Spleen (tissue), 11 donors: Measurements from ENCODE around the gene PTPRE. TPM values are rescaled to one million over a fixed set of nuclear protein-coding genes. Genes with fewer than 3 reads are reported as not detected.

Experiments
- DNase-seq: peaks from one replicate; pipeline ENCODE4 v3.0.0-alpha.2; 2020
- H3K27ac ChIP-seq, 8 donors: fragments of 200-600 bp; sonication (generic) in 7 of 8; 1 replicate in 4 of 8; 2 replicates in 4 of 8; pipeline versions ENCODE4 v1.5.0 to v1.8.0; 2016 to 2021; ENCODE audit warnings: inconsistent platforms in 4 of 8, mild to moderate bottlenecking in 4 of 8, moderate library complexity in 1 of 8
- H3K27me3 ChIP-seq, 7 donors: fragments of 200-600 bp; sonication (generic) in 6 of 7; replicated peaks in 1 of 7; 1 replicate in 4 of 7; 2 replicates in 3 of 7; pipeline versions ENCODE4 v1.5.0 to v1.8.0; 2016 to 2021; ENCODE audit warnings: inconsistent platforms in 3 of 7, mild to moderate bottlenecking in 1 of 7
- H3K36me3 ChIP-seq, 6 donors: fragments of 200-600 bp; sonication (generic) in 5 of 6; 1 replicate in 4 of 6; 2 replicates in 2 of 6; pipeline versions ENCODE4 v1.5.0 to v1.8.0; 2016 to 2021; ENCODE audit warnings: inconsistent platforms in 2 of 6
- H3K4me1 ChIP-seq, 6 donors: fragments of 200-600 bp; sonication (generic) in 5 of 6; 1 replicate in 3 of 6; 2 replicates in 3 of 6; pipeline versions ENCODE4 v1.5.0 to v1.8.0; 2016 to 2021; ENCODE audit warnings: inconsistent platforms in 3 of 6
- H3K4me3 ChIP-seq, 8 donors: fragments of 200-600 bp; sonication (generic) in 7 of 8; 1 replicate in 4 of 8; 2 replicates in 4 of 8; pipeline versions ENCODE4 v1.5.0 to v1.8.0; 2016 to 2021; ENCODE audit warnings: inconsistent platforms in 4 of 8, mild to moderate bottlenecking in 4 of 8, moderate library complexity in 2 of 8
- H3K9me3 ChIP-seq, 8 donors: fragments of 200-600 bp; sonication (generic) in 7 of 8; 1 replicate in 4 of 8; 2 replicates in 4 of 8; pipeline versions ENCODE4 v1.5.0 to v1.8.0; 2016 to 2021; ENCODE audit warnings: inconsistent platforms in 4 of 8
- POLR2A ChIP-seq, 3 donors: fragments of 450-650 bp; IDR thresholded peaks; one replicate each; pipeline ENCODE4 v1.5.1; 2017; ENCODE audit warnings: antibody characterized with exemption in 3 of 3, mild to moderate bottlenecking in 1 of 3
- POLR2AphosphoS5 ChIP-seq, 3 donors: sonication (generic); formaldehyde crosslinking; IDR thresholded peaks; one replicate each; pipeline ENCODE4 v1.5.1; 2017; ENCODE audit warnings: antibody characterized with exemption in 3 of 3
- WGBS, 5 donors: extraction: QIAGEN DNeasy Blood & Tissue Kit in 3 of 5; methylation state at CpG; one replicate each; pipeline versions ENCODE4 v1.1.5 to v1.1.7; 2013 to 2018; 5-methylcytosine and 5-hydroxymethylcytosine counted together
- intact Hi-C: fragments of 100-400 bp; cut with DNase I; formaldehyde crosslinking; loops from one replicate; pipeline ENCODE4 v1.15.0; 2023; ENCODE audit warnings: low total_unique reads
- polyA plus RNA-seq, 3 donors: library from polyadenylated mRNA; stranded (reverse); fragments of 200-250 nt; gene quantifications; one replicate each; pipeline ENCODE4 v1.2.1, GENCODE V29; 2013
- total RNA-seq, 7 donors: library from RNA; depleted of rRNA in 3 of 7; stranded (reverse); fragments of >200 nt in 3 of 7; fragmentation: NEBNext Ultra II Directional in 4 of 7; extraction: Animal tissue kit (Norgen Biotek cat#: 25700) in 4 of 7; gene quantifications; one replicate each; pipeline versions ENCODE4 v1.1.0 to v1.2.1, GENCODE V29; 2016 to 2021
- TF ChIP-seq, protein P1 (sequence below), 11 experiments: fragments of 200-600 bp in 7 of 11; fragments of 450-650 bp in 4 of 11; sonication (generic) in 4 of 11; IDR thresholded peaks in 8 of 11; conservative IDR thresholded peaks in 3 of 11; 1 replicate in 7 of 11; 2 replicates in 4 of 11; pipeline versions ENCODE4 v1.4.0 to v1.8.0; 2016 to 2021; ENCODE audit warnings: antibody characterized with exemption in 11 of 11, inconsistent platforms in 4 of 11, mild to moderate bottlenecking in 1 of 11
- donor health status: healthy with polysubstance abuse.
- donor health status: DM: no; HTN: no; CAD: no; lungs with moderate emphysema.
- donor health status: DM: no; HTN: no; CAD: no.
- donor health status: Bipolar disorder and iron deficiency.
- donor health status: healthy.
- donor health status: DM: no; HTN: no; CAD: no.
- donor health status: DM: yes; HTN: yes; CAD: no.

Gene PTPRE
- total and polyA plus RNA-seq, 10 donors = 6.2 to 133 (median 70.2) TPM

DNA sequence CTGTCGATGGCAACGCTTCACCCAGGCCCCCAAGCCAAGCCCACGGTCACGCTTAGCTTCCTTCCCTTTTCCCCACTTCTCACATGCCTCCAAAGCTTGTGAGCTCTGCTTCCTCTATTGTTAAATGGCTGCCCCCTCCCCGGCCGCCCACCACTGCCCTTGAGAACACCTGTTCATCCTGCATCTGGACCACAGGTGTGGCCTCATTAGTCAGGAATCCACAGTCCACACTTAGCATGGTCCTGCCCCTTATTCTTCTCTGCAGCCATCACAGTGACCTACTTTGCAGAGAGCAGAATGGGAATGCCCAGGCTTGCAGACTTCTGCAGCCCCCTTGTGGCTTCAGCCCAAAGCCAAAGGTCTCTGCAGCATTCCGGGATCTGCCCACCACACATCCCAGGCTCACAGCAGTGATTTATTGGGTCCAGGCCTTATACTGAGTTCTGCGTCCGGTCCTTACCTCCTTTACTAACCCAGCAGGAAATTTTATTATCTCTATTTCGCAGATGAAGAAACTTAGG lies 66.9 kb downstream of the PTPRE start:
- H3K27ac ChIP-seq = peak overlapping the region in 2 of 8 donors; percentile 2 to 14
- no peak for DNase-seq
- intact Hi-C loops = no loop called here
- 19 to 40% (median 24%) methylated on average over 10 of the region's 10 CpGs for WGBS, 5 donors
- peaks cover 0 to 3% (median 0%) of the 10 kb centered on the region in 7 donors for H3K27me3 ChIP-seq
- H3K4me1 ChIP-seq = peaks cover 13 to 73% (median 46%) of the 10 kb centered on the region in 6 donors
- TF ChIP-seq POLR2AphosphoS5 (IDR thresholded peaks at IDR 0.05) (no peak), POLR2A (IDR thresholded peaks at IDR 0.05) (no peak)
- TF ChIP-seq, protein P1, sequence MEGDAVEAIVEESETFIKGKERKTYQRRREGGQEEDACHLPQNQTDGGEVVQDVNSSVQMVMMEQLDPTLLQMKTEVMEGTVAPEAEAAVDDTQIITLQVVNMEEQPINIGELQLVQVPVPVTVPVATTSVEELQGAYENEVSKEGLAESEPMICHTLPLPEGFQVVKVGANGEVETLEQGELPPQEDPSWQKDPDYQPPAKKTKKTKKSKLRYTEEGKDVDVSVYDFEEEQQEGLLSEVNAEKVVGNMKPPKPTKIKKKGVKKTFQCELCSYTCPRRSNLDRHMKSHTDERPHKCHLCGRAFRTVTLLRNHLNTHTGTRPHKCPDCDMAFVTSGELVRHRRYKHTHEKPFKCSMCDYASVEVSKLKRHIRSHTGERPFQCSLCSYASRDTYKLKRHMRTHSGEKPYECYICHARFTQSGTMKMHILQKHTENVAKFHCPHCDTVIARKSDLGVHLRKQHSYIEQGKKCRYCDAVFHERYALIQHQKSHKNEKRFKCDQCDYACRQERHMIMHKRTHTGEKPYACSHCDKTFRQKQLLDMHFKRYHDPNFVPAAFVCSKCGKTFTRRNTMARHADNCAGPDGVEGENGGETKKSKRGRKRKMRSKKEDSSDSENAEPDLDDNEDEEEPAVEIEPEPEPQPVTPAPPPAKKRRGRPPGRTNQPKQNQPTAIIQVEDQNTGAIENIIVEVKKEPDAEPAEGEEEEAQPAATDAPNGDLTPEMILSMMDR (IDR thresholded peaks at IDR 0.05 in 8 of 11, conservative IDR thresholded peaks at IDR 0.05 in 3 of 11) = no peak
- no peaks in the 10 kb centered on the region for H3K36me3 ChIP-seq
- no peaks in the 10 kb centered on the region for H3K9me3 ChIP-seq
- H3K4me3 ChIP-seq = no peak overlapping the region

DNA sequence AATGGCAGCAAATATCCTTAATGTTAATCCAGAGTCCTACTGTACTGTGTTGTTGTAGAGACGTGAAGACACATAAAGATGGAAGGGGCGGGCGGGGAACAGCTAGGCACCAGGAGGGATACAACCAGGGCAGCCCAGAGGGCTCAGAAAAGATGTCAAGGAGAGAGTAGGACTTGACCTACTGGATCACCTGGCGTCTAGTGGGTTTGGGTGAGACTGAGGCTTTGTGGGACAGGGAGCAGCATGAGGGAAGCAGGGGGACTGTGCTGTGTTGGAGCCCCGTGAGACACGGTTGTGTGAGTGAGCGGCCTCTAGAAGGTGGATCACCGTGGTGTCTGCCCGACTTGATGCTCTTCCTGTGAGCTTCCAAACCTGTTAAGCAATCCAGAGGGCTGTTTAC lies 68.0 kb downstream of the PTPRE start:
- peaks cover 0 to 3% (median 0%) of the 10 kb centered on the region in 7 donors for H3K27me3 ChIP-seq
- peaks cover 21 to 78% (median 50%) of the 10 kb centered on the region in 6 donors for H3K4me1 ChIP-seq
- no peak for DNase-seq
- H3K27ac ChIP-seq = no peak overlapping the region
- no peak overlapping the region for H3K4me3 ChIP-seq
- TF ChIP-seq POLR2AphosphoS5 (IDR thresholded peaks at IDR 0.05) (no peak), POLR2A (IDR thresholded peaks at IDR 0.05) (no peak)
- TF ChIP-seq, protein P1 (IDR thresholded peaks at IDR 0.05 in 8 of 11, conservative IDR thresholded peaks at IDR 0.05 in 3 of 11) = no peak
- 78 to 97% (median 81%) methylated on average over 9 of the region's 9 CpGs for WGBS, 5 donors
- H3K36me3 ChIP-seq = no peaks in the 10 kb centered on the region
- peaks cover 0 to 6% (median 4%) of the 10 kb centered on the region in 8 donors for H3K9me3 ChIP-seq
- intact Hi-C loops = no loop called here

DNA sequence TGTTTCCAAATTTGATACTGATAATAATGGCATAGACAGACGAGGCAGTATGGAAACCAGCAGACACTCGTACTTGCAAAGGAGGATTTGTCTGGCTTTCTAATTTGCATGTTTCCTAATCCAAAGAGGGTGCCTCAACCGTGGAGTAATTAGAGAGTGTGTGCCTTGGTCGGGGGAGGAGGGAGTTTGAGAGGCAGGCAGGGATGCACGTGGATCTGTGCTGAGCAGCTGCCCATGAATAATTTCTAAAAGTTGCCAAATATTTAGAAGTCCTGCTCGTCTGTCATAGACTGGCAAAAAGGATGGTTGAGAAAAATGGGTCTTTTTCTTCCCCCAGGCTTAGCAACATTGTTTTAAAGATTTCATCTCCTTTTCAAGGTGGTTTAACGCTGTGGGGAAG lies 69.4 kb downstream of the PTPRE start:
- DNase-seq = no peak
- Histone ChIP-seq H3K4me1 (peaks cover 21 to 80% (median 49%) of the 10 kb centered on the region in 6 donors), H3K36me3 (no peaks in the 10 kb centered on the region), H3K4me3 (no peak overlapping the region), H3K9me3 (peaks cover 0 to 20% (median 16%) of the 10 kb centered on the region in 8 donors), H3K27me3 (peaks cover 0 to 3% (median 0%) of the 10 kb centered on the region in 7 donors), H3K27ac (peak overlapping the region; percentile 50 to 85 (median 75))
- 42 to 62% (median 53%) methylated on average over 7 of the region's 7 CpGs for WGBS, 5 donors
- intact Hi-C loops = no loop called here
- TF ChIP-seq, protein P1 (IDR thresholded peaks at IDR 0.05 in 8 of 11, conservative IDR thresholded peaks at IDR 0.05 in 3 of 11) = no peak
- no peak for TF ChIP-seq POLR2A (IDR thresholded peaks at IDR 0.05)
- TF ChIP-seq POLR2AphosphoS5 (IDR thresholded peaks at IDR 0.05) = no peak

DNA sequence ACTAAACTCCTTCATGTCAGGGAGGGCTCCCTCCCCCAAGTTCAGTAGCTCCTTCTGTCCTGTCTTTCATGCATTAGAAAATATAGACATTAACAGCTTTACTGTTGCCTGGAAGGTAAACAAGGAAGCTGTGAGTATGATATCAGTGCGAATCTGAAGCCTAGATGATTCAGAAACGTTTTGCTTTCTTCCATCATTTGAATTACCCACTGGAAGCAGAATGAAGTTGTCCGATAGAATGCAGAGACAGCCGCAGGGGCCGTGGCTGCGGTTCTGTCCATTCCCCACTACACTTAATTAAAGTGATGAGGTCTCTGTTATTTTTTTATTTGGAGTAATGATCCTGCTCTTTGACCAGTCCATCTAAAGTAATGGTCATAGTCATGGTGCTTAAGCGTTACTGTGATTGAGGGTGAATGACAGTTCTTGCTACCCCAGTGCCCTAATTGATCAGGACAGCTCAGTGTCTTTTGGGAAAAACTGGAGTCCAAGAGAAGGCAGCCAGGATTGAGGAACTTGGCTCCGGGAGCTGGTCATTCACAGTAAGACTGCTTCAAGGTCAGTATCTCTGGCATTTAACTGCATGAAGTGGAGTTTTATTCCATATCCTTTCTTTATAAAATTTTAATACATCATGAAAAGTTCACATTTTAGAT lies 69.9 kb downstream of the PTPRE start:
- intact Hi-C loops = no loop called here
- WGBS, 5 donors = 53 to 70% (median 60%) methylated on average over 8 of the region's 8 CpGs
- Histone ChIP-seq H3K36me3 (no peaks in the 10 kb centered on the region), H3K27me3 (peaks cover 0 to 3% (median 0%) of the 10 kb centered on the region in 7 donors), H3K4me1 (peaks cover 21 to 75% (median 48%) of the 10 kb centered on the region in 6 donors), H3K9me3 (peaks cover 0 to 20% (median 16%) of the 10 kb centered on the region in 8 donors), H3K4me3 (peak overlapping the region in 2 of 8 donors; percentile 18 to 27), H3K27ac (peak overlapping the region; percentile 50 to 85 (median 75))
- TF ChIP-seq POLR2AphosphoS5 (IDR thresholded peaks at IDR 0.05) (no peak), POLR2A (IDR thresholded peaks at IDR 0.05) (no peak)
- no peak for DNase-seq
